Neural progenitor cell (in vitro differentiated cells): ENCODE results near the gene RRP7A.
"Not testable (repeated sequence)": the region's sequence is repeated elsewhere in the genome, so short reads cannot be mapped to it uniquely, and the experiment has no call there.

Source experiments
- CTCF ChIP-seq: fragments of 200-600 bp; sonication (generic); IDR thresholded peaks from 2 replicates; pipeline ENCODE4 v1.5.1; 2017; ENCODE audit warnings: antibody characterized with exemption, mild to moderate bottlenecking
- EZH2 ChIP-seq: fragments of 200-600 bp; sonication (generic); IDR thresholded peaks from 2 replicates; pipeline ENCODE4 v1.6.1; 2017; ENCODE audit warnings: antibody characterized with exemption, mild to moderate bottlenecking, moderate library complexity

DNA sequence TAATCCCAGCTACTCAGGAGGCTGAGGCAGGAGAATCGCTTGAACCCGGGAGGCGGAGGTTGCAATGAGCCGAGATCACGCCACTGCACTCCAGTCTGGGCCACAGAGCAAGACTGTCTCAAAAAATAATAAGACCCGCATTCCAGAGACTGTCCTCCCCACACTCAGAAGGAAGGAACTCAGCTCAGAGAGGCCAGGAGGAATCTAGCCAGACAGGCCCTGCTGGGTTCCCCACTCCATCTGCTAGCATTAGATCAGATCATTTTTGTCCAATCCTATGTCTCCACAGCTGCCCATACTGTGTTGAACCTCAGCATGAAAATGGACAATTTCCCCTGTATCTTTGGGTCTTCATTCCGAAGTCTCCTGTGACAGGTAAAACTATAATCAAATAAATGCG is 9.8 kb upstream of the RRP7A start:
- not testable (repeated sequence) for TF ChIP-seq CTCF, EZH2
